HCT116 (cell line): ENCODE results near the gene SUCLG1. TPM values are rescaled to one million over a fixed set of nuclear protein-coding genes. Genes with fewer than 3 reads are reported as not detected.

Experiments
- ATAC-seq: fragments of 200-7000 bp; cut with Tn5 transposase; 2 replicates; pipeline ENCODE4 v1.9.1; 2020; ENCODE audit warnings: mild to moderate bottlenecking, moderate library complexity
- BruUV-seq: library from RNA; stranded (reverse); fragments of 400-500 nt; replicated peaks from 2 replicates; lab custom pipeline; 2021; lab: Mats Ljungman, UMichigan
- CTCF ChIA-PET: fragments of 300-600 bp; sonication (Branson Sonifier 250); formaldehyde crosslinking; loops from one replicate; lab custom pipeline; 2021; ENCODE audit warnings: antibody characterized with exemption; lab: Charles Lee
- POLR2A ChIA-PET: fragments of 300-600, 350-600 bp; sonication (Branson Sonifier 250); formaldehyde crosslinking; loops from one replicate; lab custom pipeline; 2021; ENCODE audit warnings: antibody characterized with exemption; lab: Charles Lee
- RAD21 ChIA-PET, 2 experiments: fragments of 300-600 bp; sonication (Branson Sonifier 250); formaldehyde crosslinking; loops; one replicate each; lab custom pipeline; 2023; ENCODE audit warnings: low total read pairs in 2 of 2; ENCODE audit not compliant: uncharacterized antibody in 2 of 2, unreplicated experiment in 2 of 2, low non-redundant PET in 1 of 2; lab: Charles Lee
- DNase-seq: peaks from one replicate; pipeline ENCODE4 v3.0.0-alpha.2; 2010; ENCODE audit warnings: low read depth, low spot score
- H2AFZ ChIP-seq: fragments of 200-600 bp; shearing (Covaris generic), sonication (generic); 2 replicates; pipeline ENCODE4 v1.6.1; 2017; ENCODE audit warnings: low read depth, mixed run types, mixed read lengths, antibody characterized with exemption, low read length; ENCODE audit not compliant: poor library complexity, severe bottlenecking
- H3K27ac ChIP-seq: 2 replicates; pipeline ENCODE4 v1.5.1; 2012; ENCODE audit warnings: low read depth, low read length
- H3K27me3 ChIP-seq: fragments of 200-600 bp; sonication (generic); 2 replicates; pipeline ENCODE4 v1.6.1; 2016; ENCODE audit warnings: mixed run types, low read length, mixed read lengths; ENCODE audit not compliant: insufficient read depth
- H3K36me3 ChIP-seq, 2 experiments: fragments of 200-500 bp in 1 of 2; fragments of 200-600 bp in 1 of 2; sonication (Bioruptor generic) in 1 of 2; sonication (generic) in 1 of 2; 2 replicates each; pipeline versions ENCODE4 v1.5.1 to v1.6.1; 2014 to 2016; ENCODE audit warnings: low read length in 2 of 2, inconsistent platforms in 1 of 2, mixed read lengths in 1 of 2, mixed run types in 1 of 2; ENCODE audit not compliant: insufficient read depth in 2 of 2, control insufficient read depth in 1 of 2
- H3K4me1 ChIP-seq, 2 experiments: fragments of 200-600 bp in 1 of 2; sonication (generic) in 1 of 2; 2 replicates each; pipeline versions ENCODE4 v1.5.1 to v1.6.1; 2012 to 2017; ENCODE audit warnings: low read length in 2 of 2, inconsistent platforms in 1 of 2, mild to moderate bottlenecking in 1 of 2, mixed read lengths in 1 of 2, mixed run types in 1 of 2, moderate library complexity in 1 of 2; ENCODE audit not compliant: insufficient read depth in 2 of 2, control insufficient read depth in 1 of 2
- H3K4me2 ChIP-seq: fragments of 200-600 bp; sonication (generic); 2 replicates; pipeline ENCODE4 v1.6.1; 2017; ENCODE audit warnings: mixed run types, low read length, mixed read lengths
- H3K4me3 ChIP-seq, 2 experiments: fragments of 200-600 bp in 1 of 2; sonication (generic) in 1 of 2; replicated peaks in 1 of 2; 2 replicates each; pipeline ENCODE4 v1.5.1; 2011 to 2016; ENCODE audit warnings: low read length in 2 of 2, control low read depth in 1 of 2, low read depth in 1 of 2, mild to moderate bottlenecking in 1 of 2, mixed read lengths in 1 of 2, mixed run types in 1 of 2
- H3K79me2 ChIP-seq: fragments of 200-600 bp; sonication (generic); 2 replicates; pipeline ENCODE4 v1.6.1; 2017; ENCODE audit warnings: mild to moderate bottlenecking, mixed run types, low read length, moderate library complexity, mixed read lengths; ENCODE audit not compliant: insufficient read depth
- H3K9ac ChIP-seq: fragments of 200-600 bp; sonication (generic); 2 replicates; pipeline ENCODE4 v1.6.1; 2016; ENCODE audit warnings: low read length, mixed read lengths
- H3K9me2 ChIP-seq: fragments of 200-600 bp; sonication (generic), shearing (Covaris generic); 2 replicates; pipeline ENCODE4 v1.6.1; 2017; ENCODE audit warnings: mixed run types, mild to moderate bottlenecking, moderate library complexity; ENCODE audit not compliant: insufficient read depth
- H3K9me3 ChIP-seq, 2 experiments: fragments of 200-500 bp in 1 of 2; fragments of 200-600 bp in 1 of 2; sonication (Bioruptor generic) in 1 of 2; sonication (generic) in 1 of 2; 2 replicates each; pipeline ENCODE4 v1.6.1; 2014 to 2017; ENCODE audit warnings: low read length in 2 of 2, mixed read lengths in 2 of 2, inconsistent platforms in 1 of 2, low read depth in 1 of 2, mild to moderate bottlenecking in 1 of 2, mixed run types in 1 of 2, moderate library complexity in 1 of 2; ENCODE audit not compliant: control insufficient read depth in 1 of 2, insufficient read depth in 1 of 2
- H4K20me1 ChIP-seq: fragments of 200-600 bp; sonication (generic), shearing (Covaris generic); 2 replicates; pipeline ENCODE4 v1.6.1; 2017; ENCODE audit warnings: mixed run types, mild to moderate bottlenecking, moderate library complexity; ENCODE audit not compliant: insufficient read depth
- CTCF ChIP-seq, 3 experiments: fragments of 200-600 bp in 1 of 3; sonication (generic) in 1 of 3; IDR thresholded peaks in 2 of 3; conservative IDR thresholded peaks in 1 of 3; 2 replicates each; pipeline ENCODE4 v1.5.1; 2012 to 2017; ENCODE audit warnings: low read depth in 2 of 3, low read length in 2 of 3, antibody characterized with exemption in 1 of 3, borderline replicate concordance in 1 of 3, control low read depth in 1 of 3, mild to moderate bottlenecking in 1 of 3, mixed read lengths in 1 of 3, mixed run types in 1 of 3, moderate library complexity in 1 of 3; ENCODE audit not compliant: insufficient read depth in 1 of 3
- EZH2 ChIP-seq: fragments of 200-600 bp; sonication (generic); IDR thresholded peaks from 2 replicates; pipeline ENCODE4 v1.6.1; 2017; ENCODE audit warnings: antibody characterized with exemption, mixed run types
- EZH2phosphoT487 ChIP-seq: fragments of 200-600 bp; IDR thresholded peaks from 2 replicates; pipeline ENCODE4 v1.6.1; 2018; ENCODE audit warnings: antibody characterized with exemption, borderline replicate concordance
- MAX ChIP-seq: IDR thresholded peaks from 2 replicates; pipeline ENCODE4 v1.6.1; 2012
- POLR2A ChIP-seq: IDR thresholded peaks from 2 replicates; pipeline ENCODE4 v1.7.0; 2011; ENCODE audit warnings: borderline replicate concordance; ENCODE audit not compliant: insufficient read depth, insufficient read length; ENCODE audit errors: extremely low read depth
- POLR2AphosphoS5 ChIP-seq: IDR thresholded peaks from 2 replicates; pipeline ENCODE4 v1.6.1; 2011; ENCODE audit warnings: mild to moderate bottlenecking, low read depth, low read length, moderate library complexity
- REST ChIP-seq: IDR thresholded peaks from 2 replicates; pipeline ENCODE4 v1.6.1; 2012; ENCODE audit warnings: low read depth
- SP1 ChIP-seq: IDR thresholded peaks from 2 replicates; pipeline ENCODE4 v1.6.1; 2012; ENCODE audit warnings: low read depth
- SRF ChIP-seq: IDR thresholded peaks from 2 replicates; pipeline ENCODE4 v1.6.1; 2012; ENCODE audit warnings: low read depth
- TCF7L2 ChIP-seq: IDR thresholded peaks from 2 replicates; pipeline ENCODE4 v1.7.0; 2011; ENCODE audit warnings: borderline replicate concordance, inconsistent platforms; ENCODE audit not compliant: insufficient read depth, insufficient read length; ENCODE audit errors: extremely low read depth
- YY1 ChIP-seq: IDR thresholded peaks from 2 replicates; pipeline ENCODE4 v1.6.1; 2011; ENCODE audit warnings: low read length, low read depth, moderate library complexity, mild to moderate bottlenecking; ENCODE audit not compliant: insufficient replicate concordance; ENCODE audit errors: extremely low read depth
- ZFX ChIP-seq: fragments of 450-650 bp; IDR thresholded peaks from 2 replicates; pipeline ENCODE4 v1.6.1; 2017
- ZNF274 ChIP-seq: fragments of 200-500 bp; sonication (Bioruptor generic); IDR thresholded peaks from 2 replicates; pipeline ENCODE4 v1.6.1; 2014; ENCODE audit warnings: mild to moderate bottlenecking, low read depth, low read length, inconsistent platforms
- intact Hi-C: fragments of 100-400 bp; cut with micrococcal nuclease; formaldehyde crosslinking; loops from 2 replicates; pipeline ENCODE4 v1.10.0; 2022
- total RNA-seq: library from RNA; stranded (reverse); gene quantifications from one replicate; pipeline ENCODE4 v1.2.1, GENCODE V29; 2021; ENCODE audit not compliant: unreplicated experiment

SUCLG1 gene
- total RNA-seq, 1 experiment from 2014 or later = 56.3 TPM

GRCh38 chr2:84429328-84429727 lies 29.8 kb downstream of the SUCLG1 start:
- RAD21 ChIA-PET = no interaction called here
- POLR2A ChIA-PET = no interaction called here
- H3K27ac ChIP-seq = no peak overlapping the region
- H3K9ac ChIP-seq = no peak overlapping the region
- H3K79me2 ChIP-seq = no peaks in the 10 kb centered on the region
- peaks cover 9 to 30% of the 10 kb centered on the region in 2 experiments; a peak in 3 of 4 replicates for H3K36me3 ChIP-seq
- TF ChIP-seq ZFX = no peak
- no peak for TF ChIP-seq POLR2A
- no peak for TF ChIP-seq YY1
- H3K9me2 ChIP-seq = no peaks in the 10 kb centered on the region
- H4K20me1 ChIP-seq = no peaks in the 10 kb centered on the region
- no peak overlapping the region for H2AFZ ChIP-seq
- no TSS peak for BruUV-seq
- no peak for DNase-seq
- no peaks in the 10 kb centered on the region for H3K4me1 ChIP-seq
- no peaks in the 10 kb centered on the region for H3K27me3 ChIP-seq
- CTCF ChIA-PET = no interaction called here
- no peaks in the 10 kb centered on the region for H3K9me3 ChIP-seq
- no peak overlapping the region for H3K4me2 ChIP-seq
- intact Hi-C loops = no loop called here
- H3K4me3 ChIP-seq = no peak overlapping the region
- no peak for ATAC-seq

- CTCF ChIA-PET = no interaction called here
- H3K27ac ChIP-seq = no peak overlapping the region
- H3K4me2 ChIP-seq = no peak overlapping the region
- peaks cover 10 to 30% of the 10 kb centered on the region in 2 experiments; a peak in 3 of 4 replicates for H3K36me3 ChIP-seq
- intact Hi-C loops = no loop called here
- BruUV-seq = no TSS peak
- H3K9ac ChIP-seq = no peak overlapping the region
- RAD21 ChIA-PET = no interaction called here
- H3K27me3 ChIP-seq = no peaks in the 10 kb centered on the region
- POLR2A ChIA-PET = no interaction called here
- no peak for DNase-seq
- H4K20me1 ChIP-seq = no peaks in the 10 kb centered on the region
- no peak overlapping the region for H3K4me3 ChIP-seq
- no peaks in the 10 kb centered on the region for H3K9me3 ChIP-seq
- H2AFZ ChIP-seq = no peak overlapping the region
- H3K9me2 ChIP-seq = no peaks in the 10 kb centered on the region
- H3K4me1 ChIP-seq = no peaks in the 10 kb centered on the region
- no peaks in the 10 kb centered on the region for H3K79me2 ChIP-seq
- ATAC-seq = no peak
- TF ChIP-seq SRF (no peak), CTCF (IDR thresholded peaks at IDR 0.05 in 2 of 3, conservative IDR thresholded peaks at IDR 0.05 in 1 of 3; ENCODE audit: borderline replicate concordance in 1 of 3, insufficient read depth in 1 of 3, low read depth in 2 of 3, low read length in 2 of 3) (no peak), POLR2AphosphoS5 (no peak), MAX (no peak), REST (no peak), TCF7L2 (no peak), SP1 (no peak), ZNF274 (no peak), EZH2 (no peak), EZH2phosphoT487 (no peak), YY1 (no peak)
Observed at GRCh38 chr2:84427235-84428138, 31.6 kb downstream of the SUCLG1 start.
